ENCODE measurements around the gene CEP152. TPM values are rescaled to one million over a fixed set of nuclear protein-coding genes. Genes with fewer than 3 reads are reported as not detected.

Gene CEP152
- total and polyA plus RNA-seq, 2 of the 13 experiments (the other 11 are each of a cell fraction or from before 2014, with no cell fraction given), result 1.3 to 14.7 TPM

GRCh38 chr15:48855501-48856440 lies 44.9 kb upstream of the CEP152 start (continued):
- TF ChIP-seq RXRB (CRISPR knock-in tag; IDR thresholded peaks at IDR 0.05; ENCODE audit: borderline replicate concordance) (0 out of 2 replicates have a peak, but pooled peaks have one; percentile 20), AGO1 (IDR thresholded peaks at IDR 0.05; ENCODE audit: low read depth, low read length, poor library complexity, severe bottlenecking) (no peak), NFIC (IDR thresholded peaks at IDR 0.05; ENCODE audit: low read length) (no peak), POLR2AphosphoS5 (IDR thresholded peaks at IDR 0.05; ENCODE audit: low read depth, low read length) (no peak), MED1 (CRISPR knock-in tag; IDR thresholded peaks at IDR 0.05) (no peak), ZNF331 (CRISPR knock-in tag; IDR thresholded peaks at IDR 0.05) (no peak), CHD2 (IDR thresholded peaks at IDR 0.05; ENCODE audit: low read depth, low read length) (no peak), SOX6 (IDR thresholded peaks at IDR 0.05) (no peak), SOX6 (CRISPR knock-in tag; IDR thresholded peaks at IDR 0.05) (peak; percentile 49; the same call in 1 of the 2 replicates), PAF1 (CRISPR knock-in tag; IDR thresholded peaks at IDR 0.05) (no peak), SIX4 (CRISPR knock-in tag; IDR thresholded peaks at IDR 0.05) (no peak), ZNF776 (CRISPR knock-in tag; IDR thresholded peaks at IDR 0.05) (no peak), KMT2A (CRISPR knock-in tag; IDR thresholded peaks at IDR 0.05) (no peak), HNRNPLL (IDR thresholded peaks at IDR 0.05; ENCODE audit: low read depth, low read length, poor library complexity, severe bottlenecking) (no peak), TOPORS (CRISPR knock-in tag; IDR thresholded peaks at IDR 0.05) (no peak), TARDBP (CRISPR knock-in tag; IDR thresholded peaks at IDR 0.05) (no peak), RCOR2 (CRISPR knock-in tag; IDR thresholded peaks at IDR 0.05) (no peak), HOXD1 (CRISPR knock-in tag; IDR thresholded peaks at IDR 0.05) (no peak), HNRNPK (IDR thresholded peaks at IDR 0.05; ENCODE audit: low read depth, low read length, poor library complexity, severe bottlenecking) (no peak), ZBTB25 (CRISPR knock-in tag; IDR thresholded peaks at IDR 0.05) (no peak), RXRA (CRISPR knock-in tag; IDR thresholded peaks at IDR 0.05) (no peak)
- TF ChIP-seq, protein P1, sequence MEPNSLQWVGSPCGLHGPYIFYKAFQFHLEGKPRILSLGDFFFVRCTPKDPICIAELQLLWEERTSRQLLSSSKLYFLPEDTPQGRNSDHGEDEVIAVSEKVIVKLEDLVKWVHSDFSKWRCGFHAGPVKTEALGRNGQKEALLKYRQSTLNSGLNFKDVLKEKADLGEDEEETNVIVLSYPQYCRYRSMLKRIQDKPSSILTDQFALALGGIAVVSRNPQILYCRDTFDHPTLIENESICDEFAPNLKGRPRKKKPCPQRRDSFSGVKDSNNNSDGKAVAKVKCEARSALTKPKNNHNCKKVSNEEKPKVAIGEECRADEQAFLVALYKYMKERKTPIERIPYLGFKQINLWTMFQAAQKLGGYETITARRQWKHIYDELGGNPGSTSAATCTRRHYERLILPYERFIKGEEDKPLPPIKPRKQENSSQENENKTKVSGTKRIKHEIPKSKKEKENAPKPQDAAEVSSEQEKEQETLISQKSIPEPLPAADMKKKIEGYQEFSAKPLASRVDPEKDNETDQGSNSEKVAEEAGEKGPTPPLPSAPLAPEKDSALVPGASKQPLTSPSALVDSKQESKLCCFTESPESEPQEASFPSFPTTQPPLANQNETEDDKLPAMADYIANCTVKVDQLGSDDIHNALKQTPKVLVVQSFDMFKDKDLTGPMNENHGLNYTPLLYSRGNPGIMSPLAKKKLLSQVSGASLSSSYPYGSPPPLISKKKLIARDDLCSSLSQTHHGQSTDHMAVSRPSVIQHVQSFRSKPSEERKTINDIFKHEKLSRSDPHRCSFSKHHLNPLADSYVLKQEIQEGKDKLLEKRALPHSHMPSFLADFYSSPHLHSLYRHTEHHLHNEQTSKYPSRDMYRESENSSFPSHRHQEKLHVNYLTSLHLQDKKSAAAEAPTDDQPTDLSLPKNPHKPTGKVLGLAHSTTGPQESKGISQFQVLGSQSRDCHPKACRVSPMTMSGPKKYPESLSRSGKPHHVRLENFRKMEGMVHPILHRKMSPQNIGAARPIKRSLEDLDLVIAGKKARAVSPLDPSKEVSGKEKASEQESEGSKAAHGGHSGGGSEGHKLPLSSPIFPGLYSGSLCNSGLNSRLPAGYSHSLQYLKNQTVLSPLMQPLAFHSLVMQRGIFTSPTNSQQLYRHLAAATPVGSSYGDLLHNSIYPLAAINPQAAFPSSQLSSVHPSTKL (CRISPR knock-in tag; IDR thresholded peaks at IDR 0.05), result 0 out of 2 replicates have a peak, but pooled peaks have one; percentile 18
- TF ChIP-seq, protein P2, sequence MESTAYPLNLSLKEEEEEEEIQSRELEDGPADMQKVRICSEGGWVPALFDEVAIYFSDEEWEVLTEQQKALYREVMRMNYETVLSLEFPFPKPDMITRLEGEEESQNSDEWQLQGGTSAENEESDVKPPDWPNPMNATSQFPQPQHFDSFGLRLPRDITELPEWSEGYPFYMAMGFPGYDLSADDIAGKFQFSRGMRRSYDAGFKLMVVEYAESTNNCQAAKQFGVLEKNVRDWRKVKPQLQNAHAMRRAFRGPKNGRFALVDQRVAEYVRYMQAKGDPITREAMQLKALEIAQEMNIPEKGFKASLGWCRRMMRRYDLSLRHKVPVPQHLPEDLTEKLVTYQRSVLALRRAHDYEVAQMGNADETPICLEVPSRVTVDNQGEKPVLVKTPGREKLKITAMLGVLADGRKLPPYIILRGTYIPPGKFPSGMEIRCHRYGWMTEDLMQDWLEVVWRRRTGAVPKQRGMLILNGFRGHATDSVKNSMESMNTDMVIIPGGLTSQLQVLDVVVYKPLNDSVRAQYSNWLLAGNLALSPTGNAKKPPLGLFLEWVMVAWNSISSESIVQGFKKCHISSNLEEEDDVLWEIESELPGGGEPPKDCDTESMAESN (CRISPR knock-in tag; conservative IDR thresholded peaks at IDR 0.05), result no peak
